ENCODE data around the gene ACADVL. TPM values are rescaled to one million over a fixed set of nuclear protein-coding genes. Genes with fewer than 3 reads are reported as not detected.

The ACADVL gene
- total and polyA plus RNA-seq, 8 donors, result 348 to 3,058 (median 733) TPM

- peak in 1 of 2 donors; percentile 62 for DNase-seq
- no peaks in the 10 kb centered on the region for H3K9me3 ChIP-seq
- H3K36me3 ChIP-seq, result no peaks in the 10 kb centered on the region
- peaks cover 0 to 74% (median 34%) of the 10 kb centered on the region in 3 donors for H3K27me3 ChIP-seq
- H3K4me1 ChIP-seq, result peaks cover 13 to 27% (median 18%) of the 10 kb centered on the region in 4 donors
- TF ChIP-seq CTCF (IDR thresholded peaks at IDR 0.05) (no peak), EP300 (IDR thresholded peaks at IDR 0.05) (no peak), POLR2AphosphoS5 (IDR thresholded peaks at IDR 0.05) (no peak), POLR2A (IDR thresholded peaks at IDR 0.05) (no peak)
- H3K27ac ChIP-seq, result no peak overlapping the region
- WGBS, 5 donors, result 3 to 10% (median 8%) methylated on average over 13 to 17 of the region's 17 CpGs
- H3K4me3 ChIP-seq, result peak overlapping the region in 3 of 4 donors; percentile 23 to 42 (median 24)
- intact Hi-C loops (cut with DNase I; ENCODE audit: low total_unique reads), result no loop called here
These were observed 42.9 kb upstream of the ACADVL start for GRCh38 chr17:7176841-7177190.

- peaks cover 13 to 27% (median 18%) of the 10 kb centered on the region in 4 donors for H3K4me1 ChIP-seq
- H3K27me3 ChIP-seq, result peaks cover 0 to 73% (median 34%) of the 10 kb centered on the region in 3 donors
- H3K4me3 ChIP-seq, result peak overlapping the region; percentile 23 to 42 (median 30)
- no peaks in the 10 kb centered on the region for H3K36me3 ChIP-seq
- intact Hi-C loops (cut with DNase I; ENCODE audit: low total_unique reads), result no loop called here
- H3K27ac ChIP-seq, result peak overlapping the region in 1 of 5 donors; percentile 2
- peak; percentile 70 to 91 for DNase-seq
- H3K9me3 ChIP-seq, result no peaks in the 10 kb centered on the region
- TF ChIP-seq POLR2A (IDR thresholded peaks at IDR 0.05) (no peak), CTCF (IDR thresholded peaks at IDR 0.05) (peak in 5 of 7 experiments; percentile 25 to 84 (median 70)), EP300 (IDR thresholded peaks at IDR 0.05) (no peak), POLR2AphosphoS5 (IDR thresholded peaks at IDR 0.05) (no peak)
- WGBS, 5 donors, result 3 to 5% (median 3%) methylated on average over 29 to 31 of the region's 31 CpGs
These were observed 42.4 kb upstream of the ACADVL start for GRCh38 chr17:7177191-7177953.

- peaks cover 13 to 27% (median 18%) of the 10 kb centered on the region in 4 donors for H3K4me1 ChIP-seq
- 4 to 8% (median 5%) methylated on average over 15 to 18 of the region's 18 CpGs for WGBS, 5 donors
- peaks cover 0 to 67% (median 34%) of the 10 kb centered on the region in 3 donors for H3K27me3 ChIP-seq
- H3K27ac ChIP-seq, result peak overlapping the region in 1 of 5 donors; percentile 2
- H3K4me3 ChIP-seq, result peak overlapping the region; percentile 23 to 42 (median 30)
- no peaks in the 10 kb centered on the region for H3K9me3 ChIP-seq
- TF ChIP-seq POLR2AphosphoS5 (IDR thresholded peaks at IDR 0.05) (no peak), CTCF (IDR thresholded peaks at IDR 0.05) (no peak), POLR2A (IDR thresholded peaks at IDR 0.05) (no peak), EP300 (IDR thresholded peaks at IDR 0.05) (no peak)
- H3K36me3 ChIP-seq, result no peaks in the 10 kb centered on the region
- intact Hi-C loops (cut with DNase I; ENCODE audit: low total_unique reads), result no loop called here
- peak in 1 of 2 donors; percentile 82 for DNase-seq
These were observed 41.7 kb upstream of the ACADVL start for GRCh38 chr17:7177954-7178477.

- H3K27me3 ChIP-seq, result peaks cover 0 to 58% (median 29%) of the 10 kb centered on the region in 3 donors
These were observed 40.8 kb upstream of the ACADVL start for GRCh38 chr17:7178973-7179316.

More at GRCh38 chr17:7178973-7179316, 40.8 kb upstream of the ACADVL start:
- H3K9me3 ChIP-seq, result no peaks in the 10 kb centered on the region
- intact Hi-C loops (cut with DNase I; ENCODE audit: low total_unique reads), result no loop called here
- peaks cover 13 to 24% (median 18%) of the 10 kb centered on the region in 4 donors for H3K4me1 ChIP-seq
- H3K27ac ChIP-seq, result no peak overlapping the region
- TF ChIP-seq POLR2AphosphoS5 (IDR thresholded peaks at IDR 0.05) (no peak), POLR2A (IDR thresholded peaks at IDR 0.05) (no peak), EP300 (IDR thresholded peaks at IDR 0.05) (no peak), CTCF (IDR thresholded peaks at IDR 0.05) (no peak)
- no peak for DNase-seq
- 73 to 81% (median 79%) methylated on average over 11 of the region's 11 CpGs for WGBS, 5 donors
- H3K36me3 ChIP-seq, result no peaks in the 10 kb centered on the region
- no peak overlapping the region for H3K4me3 ChIP-seq
